NCI-H69 (cell line): ENCODE data around the gene CDC42BPG.
A peak's percentile ranks its signal among the peaks of the same experiment; 100 is the strongest.

ENCODE experiments used
- DNase-seq: peaks from one replicate; lab custom pipeline; 2025; lab: John Stamatoyannopoulos, UW

The CDC42BPG gene

DNA sequence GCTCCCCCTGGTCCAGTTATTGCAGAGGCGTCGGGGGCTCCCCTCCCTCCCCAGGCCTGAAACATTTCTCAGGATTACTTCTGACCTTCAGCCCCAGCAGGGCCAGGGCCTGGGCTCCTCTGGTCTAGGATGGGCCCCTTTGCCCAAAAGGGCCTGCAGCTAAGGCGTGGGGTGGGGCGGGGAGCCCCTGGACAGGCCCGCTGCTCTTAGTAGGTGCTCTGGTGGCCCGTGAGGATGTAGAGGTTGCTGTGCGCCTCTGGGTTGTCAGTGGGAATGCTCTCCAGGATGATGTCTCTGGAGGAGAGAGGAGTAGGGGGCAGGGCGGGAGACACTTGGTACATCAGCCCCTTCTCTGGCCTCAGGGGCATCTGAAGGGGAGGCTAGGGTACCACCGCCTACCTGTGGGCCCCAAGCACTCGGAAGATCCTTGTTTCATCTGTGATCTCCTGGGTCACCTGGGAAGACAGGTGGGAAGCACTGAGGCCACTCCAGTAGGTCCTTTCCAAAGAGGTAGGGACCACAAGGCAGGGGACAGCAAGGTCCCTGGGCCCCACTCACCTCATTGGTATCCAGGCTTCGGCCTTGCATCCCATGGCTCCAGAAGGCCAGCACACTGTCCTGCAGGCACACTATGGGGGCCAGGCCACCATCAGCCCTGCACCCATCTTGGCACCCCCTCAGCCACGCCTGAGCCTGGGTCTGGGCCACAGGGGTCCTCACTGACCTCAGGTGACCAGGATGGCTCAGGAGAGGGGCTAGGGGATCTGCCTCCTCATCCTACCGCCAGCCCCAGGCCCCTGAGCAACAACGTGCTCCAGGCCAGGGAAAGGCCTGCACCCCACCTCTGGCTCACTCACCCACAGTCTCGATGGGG is 54.9 kb downstream of the CDC42BPG start:
- no peak for DNase-seq

- no peak for DNase-seq
Observed at GRCh38 chr11:64788321-64789215, 55.9 kb downstream of the CDC42BPG start.

GRCh38 chr11:64787526-64788320 is 56.7 kb downstream of the CDC42BPG start:
- DNase-seq = peak; percentile 51

GRCh38 chr11:64786308-64786707 is 58.1 kb downstream of the CDC42BPG start:
- no peak for DNase-seq

DNA sequence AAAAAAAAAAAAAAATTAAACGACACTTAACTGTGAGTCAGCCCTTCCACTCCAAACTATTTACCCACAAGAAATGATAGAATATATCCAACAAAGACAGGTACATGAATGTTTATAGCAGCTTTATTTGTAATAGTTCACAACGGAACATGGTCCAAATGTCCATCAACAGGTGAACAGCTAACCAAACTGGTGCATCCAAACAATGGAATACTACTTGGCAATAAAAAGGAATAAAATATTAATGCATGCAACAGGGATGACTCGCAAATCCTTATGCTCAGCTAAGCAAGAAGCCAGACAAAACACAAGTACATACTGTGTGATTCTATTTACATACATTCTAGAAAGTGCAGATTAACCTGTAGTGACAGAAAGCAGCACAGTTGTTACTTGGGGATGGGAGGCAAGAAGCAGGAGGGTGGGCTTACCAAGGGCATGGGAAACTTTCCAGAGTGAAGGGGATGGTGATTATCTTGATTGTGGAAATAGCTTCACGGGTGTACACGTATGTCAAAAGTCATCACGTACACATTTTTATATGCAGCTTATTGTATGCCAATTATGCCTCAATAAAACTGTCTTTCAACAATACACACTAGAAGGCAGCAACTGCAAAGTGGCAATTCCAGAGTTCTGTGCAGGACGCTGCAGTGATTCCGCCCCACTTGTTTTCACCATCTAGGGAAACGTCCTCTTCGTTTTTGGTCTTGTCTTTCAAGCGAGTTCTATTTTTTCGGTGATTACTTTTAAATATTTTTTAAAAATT is 59.5 kb downstream of the CDC42BPG start:
- no peak for DNase-seq

- DNase-seq = peak; percentile 100
Observed at GRCh38 chr11:64778473-64779298, 65.8 kb downstream of the CDC42BPG start, which contains the start of gene SF1. Gene SF1, minus strand, starts transcription at chr11:64778542. Its CDS starts 150 bp downstream, at chr11:64778392.

GRCh38 chr11:64778223-64778472 is 66.3 kb downstream of the CDC42BPG start:
- no peak for DNase-seq

DNA sequence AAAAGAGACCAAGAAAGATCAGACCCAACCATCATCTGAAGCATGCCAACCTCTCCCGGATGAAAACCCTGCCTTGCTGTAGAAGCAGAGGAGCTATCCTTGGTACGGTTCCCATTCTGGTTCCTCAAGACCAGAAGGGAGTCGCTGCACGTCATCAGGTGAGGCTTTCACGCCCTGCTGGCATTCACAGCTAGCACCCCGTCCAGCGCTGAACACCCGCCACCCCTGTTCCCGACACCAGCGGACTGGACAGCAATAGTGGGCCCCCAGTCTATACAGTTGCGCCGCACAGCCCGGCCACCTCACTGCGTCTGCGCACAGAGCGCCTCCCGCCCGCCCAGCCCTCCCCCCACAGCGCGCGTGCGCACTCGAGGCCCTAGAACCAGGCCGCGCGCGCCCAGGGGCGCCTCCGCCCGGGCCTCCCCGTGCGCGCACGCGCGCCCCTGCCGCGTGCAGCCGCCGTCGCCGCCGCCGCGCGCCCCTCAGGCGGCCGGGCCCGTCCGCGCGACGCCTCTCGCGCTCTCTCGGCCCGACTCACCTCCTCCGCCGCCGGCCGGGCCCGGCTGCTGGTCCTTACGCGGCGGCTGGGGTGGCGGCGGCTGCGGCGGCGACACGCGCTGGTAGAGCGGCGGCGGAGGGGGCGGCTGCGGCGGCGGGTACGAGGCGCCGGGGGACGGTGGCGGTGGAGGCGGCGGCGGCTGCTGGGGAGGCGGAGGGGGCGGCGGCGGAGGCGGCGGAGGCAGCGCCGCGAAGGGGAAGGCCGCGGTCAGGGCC is 66.8 kb downstream of the CDC42BPG start:
- DNase-seq = peak; percentile 94

GRCh38 chr11:64776875-64777274 is 67.6 kb downstream of the CDC42BPG start:
- DNase-seq = no peak

- no peak for DNase-seq
Observed at GRCh38 chr11:64776425-64776824, 68.0 kb downstream of the CDC42BPG start.

DNA sequence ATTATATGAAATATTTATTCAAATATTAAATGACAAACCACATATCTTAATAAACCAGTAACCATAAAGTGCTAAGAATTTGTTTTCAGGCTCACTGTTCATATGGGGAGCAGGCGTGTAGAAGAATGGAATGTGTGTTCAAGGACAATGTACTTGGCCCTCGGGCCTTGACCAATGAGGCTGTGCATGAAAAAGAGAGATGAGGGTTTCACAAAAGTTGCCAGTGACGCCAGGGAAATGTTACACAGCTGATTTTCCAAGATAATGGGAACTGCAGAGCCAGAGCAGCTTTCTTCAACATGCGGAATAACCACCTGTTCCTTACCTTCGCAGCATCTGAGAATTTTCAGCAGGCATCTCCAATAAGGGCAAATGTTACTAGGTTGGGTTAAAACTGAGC is 70.3 kb downstream of the CDC42BPG start:
- no peak for DNase-seq
